ENCODE results near the gene GPX4. TPM values are rescaled to one million over a fixed set of nuclear protein-coding genes. Genes with fewer than 3 reads are reported as not detected.

Gene GPX4
- total and polyA plus RNA-seq, 5 donors = 300 to 713 (median 371) TPM

GRCh38 chr19:1063030-1063908 is 40.5 kb upstream of the GPX4 start:
- 92% methylated on average over 37 of the region's 37 CpGs for WGBS

GRCh38 chr19:1063909-1064660 is 39.7 kb upstream of the GPX4 start:
- WGBS = 83% methylated on average over 37 of the region's 37 CpGs
- H3K4me3 ChIP-seq (ENCODE audit: low read length) = no peak overlapping the region
- no peak for ATAC-seq
- no peak overlapping the region for H3K27ac ChIP-seq (ENCODE audit: low read length)
- peak in 1 of 3 donors; percentile 55 for DNase-seq
- no peaks in the 10 kb centered on the region for H3K4me1 ChIP-seq (ENCODE audit: control insufficient read depth, insufficient read depth, low read length)
- H3K9me3 ChIP-seq (ENCODE audit: control insufficient read depth, low read length) = no peaks in the 10 kb centered on the region
- intact Hi-C loops (cut with DNase I) = no loop called here
- H3K27me3 ChIP-seq (ENCODE audit: control insufficient read depth, insufficient read depth) = no peaks in the 10 kb centered on the region

More at GRCh38 chr19:1063030-1063908, 40.5 kb upstream of the GPX4 start:
- H3K9me3 ChIP-seq (ENCODE audit: control insufficient read depth, low read length) = no peaks in the 10 kb centered on the region
- intact Hi-C loops (cut with DNase I) = no loop called here
- no peak for ATAC-seq
- peak in 2 of 3 donors; percentile 56 to 61 for DNase-seq
- no peak overlapping the region for H3K4me3 ChIP-seq (ENCODE audit: low read length)
- H3K4me1 ChIP-seq (ENCODE audit: control insufficient read depth, insufficient read depth, low read length) = no peaks in the 10 kb centered on the region
- H3K27me3 ChIP-seq (ENCODE audit: control insufficient read depth, insufficient read depth) = no peaks in the 10 kb centered on the region
- H3K27ac ChIP-seq (ENCODE audit: low read length) = no peak overlapping the region

- H3K27ac ChIP-seq (ENCODE audit: low read length) = no peak overlapping the region
- no peaks in the 10 kb centered on the region for H3K4me1 ChIP-seq (ENCODE audit: control insufficient read depth, insufficient read depth, low read length)
- H3K9me3 ChIP-seq (ENCODE audit: control insufficient read depth, low read length) = no peaks in the 10 kb centered on the region
- intact Hi-C loops (cut with DNase I) = no loop called here
- WGBS = 11% methylated on average over 60 of the region's 60 CpGs
- no peaks in the 10 kb centered on the region for H3K27me3 ChIP-seq (ENCODE audit: control insufficient read depth, insufficient read depth)
- no peak overlapping the region for H3K4me3 ChIP-seq (ENCODE audit: low read length)
- ATAC-seq = peak; percentile 64 to 70
- peak; percentile 72 to 91 (median 88) for DNase-seq
Measured at GRCh38 chr19:1064661-1065605, 38.9 kb upstream of the GPX4 start.

GRCh38 chr19:1065606-1066109 is 38.1 kb upstream of the GPX4 start:
- Histone ChIP-seq H3K9me3 (ENCODE audit: control insufficient read depth, low read length) (no peaks in the 10 kb centered on the region), H3K4me1 (ENCODE audit: control insufficient read depth, insufficient read depth, low read length) (no peaks in the 10 kb centered on the region), H3K27ac (ENCODE audit: low read length) (no peak overlapping the region), H3K4me3 (ENCODE audit: low read length) (no peak overlapping the region), H3K27me3 (ENCODE audit: control insufficient read depth, insufficient read depth) (no peaks in the 10 kb centered on the region)
- intact Hi-C loops (cut with DNase I) = no loop called here
- no peak for ATAC-seq
- peak in 1 of 3 donors; percentile 53 for DNase-seq
- 62% methylated on average over 17 of the region's 17 CpGs for WGBS

GRCh38 chr19:1066251-1066747 is 37.5 kb upstream of the GPX4 start:
- Histone ChIP-seq H3K4me3 (ENCODE audit: low read length) (no peak overlapping the region), H3K9me3 (ENCODE audit: control insufficient read depth, low read length) (no peaks in the 10 kb centered on the region), H3K27me3 (ENCODE audit: control insufficient read depth, insufficient read depth) (no peaks in the 10 kb centered on the region), H3K4me1 (ENCODE audit: control insufficient read depth, insufficient read depth, low read length) (no peaks in the 10 kb centered on the region), H3K27ac (ENCODE audit: low read length) (no peak overlapping the region)
- ATAC-seq (no peak), DNase-seq (peak in 2 of 3 donors; percentile 55 to 60)
- WGBS = 27% methylated on average over 17 of the region's 17 CpGs
- intact Hi-C loops (cut with DNase I) = no loop called here

GRCh38 chr19:1066748-1067340 is 37.0 kb upstream of the GPX4 start, which contains the start of gene ARHGAP45:
Gene ARHGAP45 (plus strand): TSS chr19:1067167. CDS start chr19:1067406, 239 bp downstream.
- intact Hi-C loops (cut with DNase I) = no loop called here
- peak within 1 kb of the TSS; percentile 48 for H3K4me3 ChIP-seq (ENCODE audit: low read length)
- H3K9me3 ChIP-seq (ENCODE audit: control insufficient read depth, low read length) = no peaks in the 10 kb centered on the region
- H3K27me3 ChIP-seq (ENCODE audit: control insufficient read depth, insufficient read depth) = no peaks in the 10 kb centered on the region
- no peak within 1 kb of the TSS for H3K27ac ChIP-seq (ENCODE audit: low read length)
- H3K4me1 ChIP-seq (ENCODE audit: control insufficient read depth, insufficient read depth, low read length) = no peaks in the 10 kb centered on the region
- 4% methylated on average over 61 of the region's 61 CpGs for WGBS
- peak; percentile 1 to 8 for ATAC-seq
- DNase-seq = peak; percentile 42 to 84 (median 83)

- DNase-seq (peak; percentile 12 to 64 (median 61)), ATAC-seq (peak in 1 of 2 donors; percentile 3)
- H3K27me3 ChIP-seq (ENCODE audit: control insufficient read depth, insufficient read depth) = no peaks in the 10 kb centered on the region
- 5% methylated on average over 38 of the region's 38 CpGs for WGBS
- no peaks in the 10 kb centered on the region for H3K4me1 ChIP-seq (ENCODE audit: control insufficient read depth, insufficient read depth, low read length)
- H3K4me3 ChIP-seq (ENCODE audit: low read length) = peak overlapping the region; percentile 48
- intact Hi-C loops (cut with DNase I) = no loop called here
- H3K27ac ChIP-seq (ENCODE audit: low read length) = no peak overlapping the region
- H3K9me3 ChIP-seq (ENCODE audit: control insufficient read depth, low read length) = no peaks in the 10 kb centered on the region
Measured at GRCh38 chr19:1067341-1067957, 36.3 kb upstream of the GPX4 start.

GRCh38 chr19:1068009-1069001 is 35.5 kb upstream of the GPX4 start:
- peak overlapping the region; percentile 48 for H3K4me3 ChIP-seq (ENCODE audit: low read length)
- 67% methylated on average over 45 of the region's 45 CpGs for WGBS
- DNase-seq (peak; percentile 51 to 84 (median 83)), ATAC-seq (peak in 1 of 2 donors; percentile 6)
- H3K27ac ChIP-seq (ENCODE audit: low read length) = no peak overlapping the region
- no peaks in the 10 kb centered on the region for H3K27me3 ChIP-seq (ENCODE audit: control insufficient read depth, insufficient read depth)
- intact Hi-C loops (cut with DNase I) = no loop called here
- no peaks in the 10 kb centered on the region for H3K9me3 ChIP-seq (ENCODE audit: control insufficient read depth, low read length)
- no peaks in the 10 kb centered on the region for H3K4me1 ChIP-seq (ENCODE audit: control insufficient read depth, insufficient read depth, low read length)

Measured in right cardiac atrium (tissue), 5 donors.